Endothelial cell of hepatic sinusoid (primary cell): ENCODE measurements around the gene TM7SF3.

ENCODE experiments used
- in situ Hi-C: cut with HindIII; loops from 2 replicates; pipeline ENCODE4 v1.10.0; 2017; ENCODE audit warnings: low sequenced_read_pairs

Gene TM7SF3

DNA sequence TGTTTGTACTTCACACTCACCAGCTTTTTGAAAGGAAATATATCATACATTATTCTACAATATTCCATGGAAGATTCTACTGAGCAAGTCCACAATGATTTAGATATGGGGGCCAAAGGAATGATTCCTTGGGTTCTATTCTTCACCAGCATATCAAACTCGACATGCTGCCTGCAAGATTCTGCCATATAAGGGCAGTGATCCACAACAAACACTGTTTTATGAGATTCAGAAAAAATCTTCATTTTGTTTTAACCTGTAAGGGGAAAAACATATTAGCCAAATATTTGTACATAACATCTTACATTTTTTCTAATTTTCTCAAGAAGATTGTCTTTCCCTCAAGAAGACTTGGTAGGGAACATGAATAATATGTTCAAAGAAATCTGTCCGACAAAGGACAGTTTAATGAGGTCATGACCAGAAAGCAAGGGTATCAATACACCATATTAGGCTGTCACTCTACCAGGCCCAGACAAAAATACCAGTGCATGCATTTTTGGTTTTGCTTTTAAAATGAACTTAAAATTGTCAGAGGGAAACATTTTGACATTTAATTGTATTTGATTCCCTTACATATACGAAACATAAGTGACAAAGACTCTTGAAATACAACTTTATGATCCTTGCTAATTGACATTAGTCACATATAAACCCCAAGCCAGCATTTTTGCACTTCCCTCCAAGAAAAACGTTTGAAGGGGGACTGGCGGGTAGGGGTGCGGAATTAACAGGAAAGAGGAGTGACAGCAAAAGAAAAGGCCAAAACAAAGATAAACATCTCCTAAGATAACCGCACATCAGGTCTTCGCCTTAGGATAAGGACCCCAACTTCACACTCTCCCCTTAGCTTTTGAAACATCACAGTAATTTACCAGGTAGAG is 77.4 kb downstream of the TM7SF3 start:
- in situ Hi-C loops = no loop called here

DNA sequence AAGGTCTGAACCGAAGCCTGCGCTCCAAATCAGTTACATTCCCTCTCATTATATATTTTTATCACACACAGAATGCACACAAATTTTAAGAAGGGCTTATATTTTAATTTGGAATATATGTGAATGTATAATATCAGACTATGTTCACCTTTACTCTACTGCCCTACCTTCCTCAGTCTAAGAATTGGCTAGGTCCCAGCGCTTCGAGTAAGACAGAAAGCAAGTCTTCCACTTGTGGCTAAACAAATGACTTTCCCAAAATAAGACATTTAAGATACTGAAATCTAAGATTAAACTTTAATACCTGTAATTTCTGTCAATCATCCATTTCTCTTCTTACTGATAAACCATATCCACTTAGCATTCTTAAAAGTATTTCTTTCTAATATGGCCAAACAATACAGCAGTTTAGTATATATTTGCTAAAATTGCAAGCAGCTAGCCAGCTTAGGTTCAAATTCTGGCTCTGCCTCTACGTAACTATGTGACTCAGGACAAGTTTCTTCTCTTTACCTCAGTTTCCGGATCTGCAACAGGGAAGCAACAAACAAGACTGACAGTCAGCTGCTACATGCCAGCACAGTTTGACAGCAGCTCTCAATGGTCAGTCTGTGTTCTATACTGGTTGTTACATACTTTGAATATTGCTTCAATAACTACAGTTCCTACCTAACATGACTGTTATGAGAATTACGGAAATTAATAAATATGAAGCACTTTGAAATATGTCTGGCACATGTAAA is 78.4 kb downstream of the TM7SF3 start:
- in situ Hi-C loops = no loop called here

DNA sequence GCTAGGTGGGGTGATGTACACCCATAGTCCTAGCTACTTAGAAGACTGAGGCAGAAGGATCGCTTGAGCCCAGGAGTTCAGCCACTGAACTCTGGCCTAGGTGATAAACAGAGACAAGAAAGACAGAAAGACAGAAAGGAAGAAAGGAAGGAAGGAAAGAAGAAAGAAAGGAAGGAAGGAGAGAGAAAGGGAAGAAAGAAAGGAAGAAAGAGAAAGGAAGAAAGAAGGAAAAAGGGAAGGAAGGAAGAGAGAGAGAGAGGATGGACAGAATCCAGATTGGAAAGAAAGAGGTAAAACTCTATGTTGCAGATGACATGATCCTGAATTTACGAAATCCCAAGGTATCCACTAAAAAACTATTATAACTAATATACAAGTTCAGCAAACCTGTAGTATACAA is 84.6 kb downstream of the TM7SF3 start:
- in situ Hi-C loops = no loop called here

DNA sequence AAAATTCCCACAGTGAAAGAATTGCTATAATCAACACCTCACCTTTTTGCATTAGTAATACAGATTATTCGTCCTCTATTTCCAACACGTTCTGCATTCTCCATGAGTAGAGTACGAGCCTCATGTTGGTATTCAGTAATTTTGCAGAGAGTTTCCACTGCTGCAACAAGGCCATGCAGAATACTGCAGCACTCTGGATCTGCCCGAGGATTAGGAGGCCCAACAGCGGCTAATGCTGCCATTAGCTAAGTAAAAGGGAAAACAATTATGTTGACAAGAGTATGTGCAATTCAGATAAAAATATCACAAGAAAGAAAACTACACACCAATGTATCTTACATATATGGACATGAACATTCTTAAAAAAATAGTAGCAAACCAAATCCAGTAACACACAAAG is 85.5 kb downstream of the TM7SF3 start:
- in situ Hi-C loops = no loop called here
